A549 (cell line): Measurements from ENCODE around the gene FBXO22. TPM values are rescaled to one million over a fixed set of nuclear protein-coding genes. Genes with fewer than 3 reads are reported as not detected.
"Not testable (repeated sequence)": the region's sequence is repeated elsewhere in the genome, so short reads cannot be mapped to it uniquely, and the experiment has no call there.

Experiments used
- ATAC-seq, 2 experiments: fragments of 200-7000 bp in 1 of 2; fragments of >200 bp in 1 of 2; cut with Nextera tagmentation in 1 of 2; cut with Tn5 transposase in 1 of 2; 3 replicates each; pipeline versions ENCODE4 v1.8.0 to v1.9.1; 2018 to 2020; ENCODE audit warnings: mild to moderate bottlenecking in 1 of 2, moderate library complexity in 1 of 2
- CTCF ChIA-PET: fragments of 300-600 bp; sonication (Branson Sonifier 250); formaldehyde crosslinking; extraction: SDS; loops from one replicate; lab custom pipeline; 2021; ENCODE audit warnings: antibody characterized with exemption, inconsistent platforms; lab: Yijun Ruan, JAX
- POLR2A ChIA-PET: fragments of 350-600 bp; formaldehyde crosslinking; extraction: SDS; loops from one replicate; lab custom pipeline; 2021; ENCODE audit warnings: antibody characterized with exemption, inconsistent platforms; lab: Yijun Ruan, JAX
- DNase-seq, 2 experiments: peaks; one replicate each; pipeline versions ENCODE4 v3.0.0 to v3.0.0-alpha.2; 2011 to 2016; ENCODE audit warnings: low read depth in 1 of 2, low spot score in 1 of 2
- FAIRE-seq: peaks from 2 replicates; lab custom pipeline; 2011; peaks lifted over from hg19 to GRCh38; lab: Jason Lieb, UNC
- H3K27ac ChIP-seq, 2 experiments: fragments of >200 bp; sonication (Bioruptor Twin); formaldehyde crosslinking; 3 replicates each; pipeline ENCODE4 v1.5.1; 2016 to 2017
- H3K4me1 ChIP-seq: fragments of >200 bp; sonication (Bioruptor Twin); formaldehyde crosslinking; 3 replicates; pipeline ENCODE4 v1.6.1; 2016
- H3K4me2 ChIP-seq: fragments of >200 bp; sonication (Bioruptor Twin); formaldehyde crosslinking; 3 replicates; pipeline ENCODE4 v1.6.1; 2016
- H3K4me3 ChIP-seq: fragments of >200 bp; sonication (Bioruptor Twin); formaldehyde crosslinking; 3 replicates; pipeline ENCODE4 v1.5.1; 2016
- H3K9me3 ChIP-seq: fragments of >200 bp; sonication (Bioruptor Twin); formaldehyde crosslinking; 3 replicates; pipeline ENCODE4 v1.6.1; 2016
- BHLHE40 ChIP-seq: IDR thresholded peaks from 2 replicates; pipeline ENCODE4 v1.6.1; 2012; ENCODE audit warnings: low read depth, low read length, inconsistent platforms
- CBX2 ChIP-seq: fragments of 200-600 bp; sonication (generic); IDR thresholded peaks from 2 replicates; pipeline ENCODE4 v1.6.1; 2016; ENCODE audit warnings: low read depth, mild to moderate bottlenecking, borderline replicate concordance
- CBX8 ChIP-seq: fragments of 200-600 bp; sonication (generic); IDR thresholded peaks from 2 replicates; pipeline ENCODE4 v1.6.1; 2016
- CEBPB ChIP-seq, 2 experiments: fragments of >200 bp in 1 of 2; sonication (Bioruptor Twin) in 1 of 2; formaldehyde crosslinking in 1 of 2; IDR thresholded peaks; 2 replicates each; pipeline ENCODE4 v1.6.1; 2012 to 2016
- CHD2 ChIP-seq: fragments of 150-350 bp; IDR thresholded peaks from 2 replicates; pipeline ENCODE4 v1.6.1; 2014; ENCODE audit warnings: low read length; ENCODE audit not compliant: partially characterized antibody
- CHD4 ChIP-seq: fragments of 200-600 bp; sonication (generic); IDR thresholded peaks from 2 replicates; pipeline ENCODE4 v1.6.1; 2016; ENCODE audit warnings: antibody characterized with exemption, mild to moderate bottlenecking, borderline replicate concordance
- EHF ChIP-seq: fragments of 250-450 bp; sonication (Bioruptor Pico); IDR thresholded peaks from 2 replicates; pipeline ENCODE4 v1.5.0; 2020; ENCODE audit warnings: mild to moderate bottlenecking
- EP300 ChIP-seq, 2 experiments: fragments of >200 bp; sonication (Bioruptor Twin); formaldehyde crosslinking; IDR thresholded peaks; 2 replicates in 1 of 2; 3 replicates in 1 of 2; pipeline ENCODE4 v1.6.1; 2016 to 2017
- FOSL2 ChIP-seq, 2 experiments: fragments of 450-650 bp in 1 of 2; fragments of >200 bp in 1 of 2; sonication (Bioruptor Twin) in 1 of 2; formaldehyde crosslinking; IDR thresholded peaks; 2 replicates each; pipeline versions ENCODE4 v1.5.0 to v1.6.1; 2016 to 2020; ENCODE audit warnings: mild to moderate bottlenecking in 1 of 2, moderate library complexity in 1 of 2
- FOXS1 ChIP-seq: fragments of 250-450 bp; sonication (Bioruptor Pico); IDR thresholded peaks from 2 replicates; pipeline ENCODE4 v1.5.0; 2020; ENCODE audit warnings: mild to moderate bottlenecking, moderate library complexity
- GATA3 ChIP-seq: IDR thresholded peaks from 2 replicates; pipeline ENCODE4 v1.6.1; 2012; ENCODE audit warnings: borderline replicate concordance
- HEYL ChIP-seq: fragments of 250-450 bp; sonication (Bioruptor Pico); IDR thresholded peaks from 2 replicates; pipeline ENCODE4 v1.8.0; 2021; ENCODE audit warnings: mild to moderate bottlenecking, moderate library complexity
- HOXB5 ChIP-seq: fragments of 250-450 bp; sonication (Bioruptor Pico); IDR thresholded peaks from 2 replicates; pipeline ENCODE4 v1.5.0; 2020; ENCODE audit warnings: mild to moderate bottlenecking, moderate library complexity
- JUNB ChIP-seq: fragments of >200 bp; sonication (Bioruptor Twin); formaldehyde crosslinking; IDR thresholded peaks from 2 replicates; pipeline ENCODE4 v1.6.1; 2016
- KDM1A ChIP-seq: fragments of 200-600 bp; sonication (generic); IDR thresholded peaks from 2 replicates; pipeline ENCODE4 v1.6.1; 2016; ENCODE audit warnings: low read depth, mild to moderate bottlenecking
- MYC ChIP-seq: IDR thresholded peaks from 2 replicates; pipeline ENCODE4 v1.6.1; 2012; ENCODE audit warnings: mild to moderate bottlenecking, inconsistent platforms, low read length, improper control_type of control experiment, borderline replicate concordance
- NPAS2 ChIP-seq: fragments of 250-450 bp; sonication (Bioruptor Pico); IDR thresholded peaks from 2 replicates; pipeline ENCODE4 v1.8.0; 2022; ENCODE audit warnings: mild to moderate bottlenecking, moderate library complexity, borderline replicate concordance
- NR3C1 ChIP-seq: fragments of >200 bp; sonication (Bioruptor Twin); formaldehyde crosslinking; IDR thresholded peaks from 3 replicates; pipeline ENCODE4 v1.6.1; 2017
- POLR2AphosphoS2 ChIP-seq: conservative IDR thresholded peaks from 2 replicates; pipeline ENCODE4 v1.6.1; 2012; ENCODE audit warnings: low read length, improper control_type of control experiment, inconsistent platforms
- RNF2 ChIP-seq: fragments of 200-600 bp; sonication (generic); IDR thresholded peaks from 2 replicates; pipeline ENCODE4 v1.6.1; 2016; ENCODE audit warnings: low read depth, mild to moderate bottlenecking, antibody characterized with exemption, moderate library complexity, borderline replicate concordance
- SMC3 ChIP-seq: fragments of >200 bp; sonication (Bioruptor Twin); formaldehyde crosslinking; IDR thresholded peaks from 3 replicates; pipeline ENCODE4 v1.6.1; 2018; ENCODE audit warnings: inconsistent platforms
- ZSCAN20 ChIP-seq: fragments of 250-450 bp; sonication (Bioruptor Pico); IDR thresholded peaks from 2 replicates; pipeline ENCODE4 v1.8.0; 2022; ENCODE audit warnings: mild to moderate bottlenecking, moderate library complexity
- WGBS: methylation state at CpG from one replicate; pipeline ENCODE4 v1.1.6; 2017; ENCODE audit errors: missing lambda C conversion rate; 5-methylcytosine and 5-hydroxymethylcytosine counted together
- polyA plus RNA-seq, 4 experiments: library from polyadenylated mRNA; depleted of rRNA in 3 of 4; stranded (reverse); fragments of >200 nt; fragmentation: RNase III in 1 of 4; extraction: RNeasy Plus Mini Kit Qiagen cat#74134 plus additional on column Dnase treatment in 1 of 4; gene quantifications; 2 replicates in 3 of 4; 3 replicates in 1 of 4; pipeline ENCODE4 v1.2.3, GENCODE V29; 2011 to 2017
- TF ChIP-seq, protein P1 (sequence below): fragments of >200 bp; sonication (Bioruptor Twin); formaldehyde crosslinking; IDR thresholded peaks from 3 replicates; pipeline ENCODE4 v1.6.1; 2016
- TF ChIP-seq, protein P2 (sequence below): IDR thresholded peaks from 2 replicates; pipeline ENCODE4 v1.6.1; 2012
- TF ChIP-seq, protein P3 (sequence below): IDR thresholded peaks from 2 replicates; pipeline ENCODE4 v1.6.1; 2012
- TF ChIP-seq, protein P4 (sequence below): fragments of >200 bp; sonication (Bioruptor Twin); formaldehyde crosslinking; IDR thresholded peaks from 2 replicates; pipeline ENCODE4 v1.6.1; 2016
- TF ChIP-seq, protein P5 (sequence below): fragments of 250-450 bp; sonication (Bioruptor Pico); IDR thresholded peaks from 2 replicates; pipeline ENCODE4 v1.5.0; 2020; ENCODE audit warnings: low read depth, mild to moderate bottlenecking, moderate library complexity

FBXO22 gene
- polyA plus RNA-seq, 2 of the 4 experiments (the other 2 are of a cell fraction): 75.1 to 133 TPM

DNA sequence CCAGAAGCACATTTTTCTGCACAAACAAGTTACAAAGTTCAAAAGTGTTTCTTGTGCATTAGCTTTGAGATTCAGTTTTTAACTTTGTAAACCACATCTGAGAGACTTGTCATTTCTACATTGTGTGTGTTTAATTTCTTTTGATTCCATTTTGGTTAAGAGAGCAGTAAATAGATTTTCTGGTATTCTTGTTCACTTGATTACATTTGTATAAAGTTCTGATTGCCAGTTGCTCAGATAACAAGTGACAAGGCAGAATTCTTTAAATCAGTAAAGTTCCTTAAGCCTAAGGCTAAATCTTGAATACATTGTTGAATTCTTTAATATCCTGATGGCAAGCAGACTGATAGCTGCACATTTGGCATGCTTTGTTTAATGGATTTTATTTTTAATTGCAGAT lies 3.1 kb upstream of the FBXO22 start:
- peaks cover 15% of the 10 kb centered on the region for H3K4me1 ChIP-seq
- FAIRE-seq: no peak
- no peak for DNase-seq
- ChIA-PET POLR2A (no interaction called here), CTCF (no interaction called here)
- no peak for ATAC-seq
- TF ChIP-seq MYC (no peak), CHD2 (no peak)
- TF ChIP-seq, protein P1, sequence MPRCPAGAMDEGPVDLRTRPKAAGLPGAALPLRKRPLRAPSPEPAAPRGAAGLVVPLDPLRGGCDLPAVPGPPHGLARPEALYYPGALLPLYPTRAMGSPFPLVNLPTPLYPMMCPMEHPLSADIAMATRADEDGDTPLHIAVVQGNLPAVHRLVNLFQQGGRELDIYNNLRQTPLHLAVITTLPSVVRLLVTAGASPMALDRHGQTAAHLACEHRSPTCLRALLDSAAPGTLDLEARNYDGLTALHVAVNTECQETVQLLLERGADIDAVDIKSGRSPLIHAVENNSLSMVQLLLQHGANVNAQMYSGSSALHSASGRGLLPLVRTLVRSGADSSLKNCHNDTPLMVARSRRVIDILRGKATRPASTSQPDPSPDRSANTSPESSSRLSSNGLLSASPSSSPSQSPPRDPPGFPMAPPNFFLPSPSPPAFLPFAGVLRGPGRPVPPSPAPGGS: no peak
- TF ChIP-seq, protein P2, sequence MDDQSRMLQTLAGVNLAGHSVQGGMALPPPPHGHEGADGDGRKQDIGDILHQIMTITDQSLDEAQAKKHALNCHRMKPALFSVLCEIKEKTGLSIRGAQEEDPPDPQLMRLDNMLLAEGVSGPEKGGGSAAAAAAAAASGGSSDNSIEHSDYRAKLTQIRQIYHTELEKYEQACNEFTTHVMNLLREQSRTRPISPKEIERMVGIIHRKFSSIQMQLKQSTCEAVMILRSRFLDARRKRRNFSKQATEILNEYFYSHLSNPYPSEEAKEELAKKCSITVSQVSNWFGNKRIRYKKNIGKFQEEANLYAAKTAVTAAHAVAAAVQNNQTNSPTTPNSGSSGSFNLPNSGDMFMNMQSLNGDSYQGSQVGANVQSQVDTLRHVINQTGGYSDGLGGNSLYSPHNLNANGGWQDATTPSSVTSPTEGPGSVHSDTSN: no peak
- no peak overlapping the region for H3K4me3 ChIP-seq
- H3K27ac ChIP-seq: no peak overlapping the region
- no peak overlapping the region for H3K4me2 ChIP-seq
- no peaks in the 10 kb centered on the region for H3K9me3 ChIP-seq

DNA sequence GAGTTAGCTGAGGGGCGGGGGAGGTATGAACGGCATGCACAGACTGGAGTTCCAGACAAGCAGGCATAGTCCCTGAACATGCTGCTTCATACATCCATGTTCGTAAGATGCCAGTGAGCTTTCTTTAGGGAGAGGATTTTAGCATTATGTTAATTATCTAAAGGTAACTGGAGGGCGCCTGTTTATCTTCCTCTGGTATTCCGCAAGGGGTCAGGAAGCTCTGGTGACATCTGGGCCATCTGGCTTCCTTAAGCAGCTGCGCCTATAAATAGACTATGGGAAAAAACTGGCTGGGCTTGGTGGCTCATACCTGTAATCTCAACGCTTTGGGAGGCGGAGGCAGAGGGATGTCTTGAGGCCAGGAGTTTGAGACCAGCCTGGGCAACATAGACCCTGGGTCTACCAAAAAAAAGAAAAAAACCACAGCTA lies 1.5 kb upstream of the FBXO22 start:
- FAIRE-seq (no peak), DNase-seq (no peak), ATAC-seq (no peak)
- 82% methylated on average over 8 of the region's 8 CpGs for WGBS
- H3K27ac ChIP-seq: no peak overlapping the region
- POLR2A ChIA-PET: interaction anchor here (2.1 kb wide), 1 partner anchor 11 kb away, joined by 5 read pairs; no protein-coding TSS in a partner anchor
- H3K4me2 ChIP-seq: no peak overlapping the region
- TF ChIP-seq HEYL (CRISPR knock-in tag): no peak
- TF ChIP-seq, protein P3, sequence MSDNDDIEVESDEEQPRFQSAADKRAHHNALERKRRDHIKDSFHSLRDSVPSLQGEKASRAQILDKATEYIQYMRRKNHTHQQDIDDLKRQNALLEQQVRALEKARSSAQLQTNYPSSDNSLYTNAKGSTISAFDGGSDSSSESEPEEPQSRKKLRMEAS: no peak
- no peak for TF ChIP-seq CHD4
- TF ChIP-seq, protein P4, sequence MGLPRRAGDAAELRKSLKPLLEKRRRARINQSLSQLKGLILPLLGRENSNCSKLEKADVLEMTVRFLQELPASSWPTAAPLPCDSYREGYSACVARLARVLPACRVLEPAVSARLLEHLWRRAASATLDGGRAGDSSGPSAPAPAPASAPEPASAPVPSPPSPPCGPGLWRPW: no peak
- no peak for TF ChIP-seq KDM1A
- no peak for TF ChIP-seq CEBPB (IDR thresholded peaks at IDR 0.05)
- no peak for TF ChIP-seq HOXB5 (CRISPR knock-in tag)
- TF ChIP-seq SMC3: no peak
- TF ChIP-seq ZSCAN20 (CRISPR knock-in tag): no peak
- TF ChIP-seq EHF (CRISPR knock-in tag): no peak
- TF ChIP-seq, protein P5, sequence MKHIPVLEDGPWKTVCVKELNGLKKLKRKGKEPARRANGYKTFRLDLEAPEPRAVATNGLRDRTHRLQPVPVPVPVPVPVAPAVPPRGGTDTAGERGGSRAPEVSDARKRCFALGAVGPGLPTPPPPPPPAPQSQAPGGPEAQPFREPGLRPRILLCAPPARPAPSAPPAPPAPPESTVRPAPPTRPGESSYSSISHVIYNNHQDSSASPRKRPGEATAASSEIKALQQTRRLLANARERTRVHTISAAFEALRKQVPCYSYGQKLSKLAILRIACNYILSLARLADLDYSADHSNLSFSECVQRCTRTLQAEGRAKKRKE (CRISPR knock-in tag): no peak
- no peak for TF ChIP-seq POLR2AphosphoS2
- TF ChIP-seq RNF2: no peak
- no peak for TF ChIP-seq JUNB
- TF ChIP-seq CBX2: no peak
- TF ChIP-seq FOSL2 (IDR thresholded peaks at IDR 0.05): no peak
- TF ChIP-seq FOSL2 (CRISPR knock-in tag; IDR thresholded peaks at IDR 0.05): no peak
- TF ChIP-seq CBX8: no peak
- CTCF ChIA-PET: interaction anchor here (0.6 to 2.3 kb wide), 4 partner anchors 8 to 237 kb away, joined by 3 to 5 read pairs (median 4); no protein-coding TSS in a partner anchor
- H3K9me3 ChIP-seq: no peaks in the 10 kb centered on the region
- no peak overlapping the region for H3K4me3 ChIP-seq
- H3K4me1 ChIP-seq: peaks cover 25% of the 10 kb centered on the region

DNA sequence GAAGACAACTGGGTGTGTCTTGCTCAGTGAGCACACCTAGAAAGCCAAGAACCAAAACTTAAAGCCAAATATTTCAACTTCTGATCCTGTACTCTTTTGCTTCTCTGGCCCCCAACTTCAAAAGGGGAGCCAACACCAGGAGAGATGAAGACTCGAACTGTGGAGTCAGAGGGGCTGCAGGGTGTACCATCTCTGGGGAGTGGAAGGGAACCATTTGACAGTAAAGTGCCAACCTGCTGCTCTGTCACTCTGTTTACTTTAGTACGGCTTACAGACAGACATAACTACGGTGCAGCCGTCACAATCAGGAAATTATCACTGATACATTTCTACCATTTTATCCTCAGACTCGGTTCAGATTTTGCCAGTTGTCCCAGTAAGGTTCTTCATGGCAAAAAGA lies 1.6 kb downstream of the FBXO22 start:
- Histone ChIP-seq H3K27ac (0 out of 6 replicates have a peak overlapping the region, but pooled peaks of 1 of the 2 experiments have one; percentile 13), H3K4me2 (peak overlapping the region; percentile 81), H3K4me3 (peak overlapping the region; percentile 88; the same call in 2 of the 3 replicates), H3K9me3 (peaks cover 4% of the 10 kb centered on the region; the same call in 1 of the 3 replicates), H3K4me1 (peaks cover 25% of the 10 kb centered on the region)
- POLR2A ChIA-PET: interaction anchor here (2.6 kb wide), 1 partner anchor 63 kb away, joined by 19 read pairs; the partner anchor contains the start of gene UBE2Q2
- CTCF ChIA-PET: no interaction called here
- WGBS: 89% methylated on average over 5 of the region's 5 CpGs
- ATAC-seq (no peak), FAIRE-seq (no peak), DNase-seq (no peak)
- no peak for TF ChIP-seq NR3C1
- TF ChIP-seq NPAS2 (CRISPR knock-in tag): no peak
- no peak for TF ChIP-seq EP300 (IDR thresholded peaks at IDR 0.05)
- TF ChIP-seq BHLHE40: no peak
- TF ChIP-seq FOXS1: no peak
- no peak for TF ChIP-seq HOXB5 (CRISPR knock-in tag)
- no peak for TF ChIP-seq GATA3

DNA sequence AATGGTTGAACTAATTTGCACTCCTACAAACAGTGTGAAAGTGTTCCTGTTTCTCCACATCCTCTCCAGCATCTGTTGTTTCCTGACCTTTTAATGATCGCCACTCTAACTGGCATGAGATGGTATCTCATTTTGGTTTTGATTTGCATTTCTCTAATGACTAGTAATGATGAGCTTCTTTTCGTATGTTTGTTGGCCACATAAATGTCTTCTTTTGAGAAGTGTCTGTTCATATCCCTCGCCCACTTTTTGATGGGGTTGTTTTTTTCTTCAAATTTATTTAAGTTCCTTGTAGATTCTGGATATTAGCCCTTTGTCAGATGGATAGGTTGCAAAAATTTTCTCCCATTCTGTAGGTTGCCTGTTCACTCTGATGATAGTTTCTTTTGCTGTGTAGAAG lies 6.7 kb downstream of the FBXO22 start:
- H3K4me2 ChIP-seq, FAIRE-seq, H3K9me3 ChIP-seq, POLR2A ChIA-PET, ATAC-seq, H3K27ac ChIP-seq, DNase-seq, H3K4me3 ChIP-seq: not testable (repeated sequence)
- H3K4me1 ChIP-seq: peaks cover 13% of the 10 kb centered on the region
- CTCF ChIA-PET: interaction anchor here (0.9 kb wide), 1 partner anchor 59 kb away, joined by 3 read pairs; no protein-coding TSS in a partner anchor
- 93% methylated on average over 3 of the region's 3 CpGs for WGBS
